IMR-90 (cell line): ENCODE data around the gene KCNK4. TPM values are rescaled to one million over a fixed set of nuclear protein-coding genes. Genes with fewer than 3 reads are reported as not detected.
A peak's percentile ranks its signal among the peaks of the same experiment; 100 is the strongest.
"Not testable (repeated sequence)": the region's sequence is repeated elsewhere in the genome, so short reads cannot be mapped to it uniquely, and the experiment has no call there.

Experiments
- ATAC-seq: fragments of 200-7000 bp; cut with Tn5 transposase; 2 replicates; pipeline ENCODE4 v1.9.1; 2020; ENCODE audit warnings: low read depth, mild to moderate bottlenecking, moderate library complexity
- BruUV-seq: library from RNA; stranded (reverse); fragments of 400-500 nt; replicated peaks from 2 replicates; lab custom pipeline; 2021; lab: Mats Ljungman, UMichigan
- CTCF ChIA-PET: fragments of 300-600 bp; formaldehyde crosslinking; extraction: SDS; loops from one replicate; lab custom pipeline; 2021; ENCODE audit warnings: antibody characterized with exemption; lab: Yijun Ruan, JAX
- POLR2A ChIA-PET: fragments of 300-600 bp; sonication (Branson Sonifier 250); formaldehyde crosslinking; loops from one replicate; lab custom pipeline; 2022; ENCODE audit warnings: antibody characterized with exemption; ENCODE audit not compliant: unreplicated experiment; lab: Charles Lee
- DNase-seq: peaks from one replicate; pipeline ENCODE4 v3.0.0; 2013
- H2AFZ ChIP-seq: replicated peaks from 2 replicates; pipeline ENCODE3; 2013; ENCODE audit warnings: low read length, mild to moderate bottlenecking; ENCODE audit not compliant: poor library complexity
- H2AK5ac ChIP-seq: 2 replicates; pipeline ENCODE4 v1.6.1; 2013; ENCODE audit warnings: low read depth, low read length, inconsistent platforms
- H2AK9ac ChIP-seq: replicated peaks from 2 replicates; pipeline ENCODE3; 2013; ENCODE audit warnings: mild to moderate bottlenecking, low read depth, low read length, moderate library complexity; ENCODE audit not compliant: poor library complexity
- H2BK120ac ChIP-seq: 2 replicates; pipeline ENCODE4 v1.6.1; 2013; ENCODE audit warnings: low read depth, low read length, inconsistent platforms
- H2BK15ac ChIP-seq: 3 replicates; pipeline ENCODE4 v1.6.1; 2013; ENCODE audit warnings: low read depth, low read length, inconsistent platforms
- H2BK20ac ChIP-seq: 2 replicates; pipeline ENCODE4 v1.6.1; 2013; ENCODE audit warnings: low read depth, mild to moderate bottlenecking, inconsistent platforms, low read length, moderate library complexity
- H2BK5ac ChIP-seq: 2 replicates; pipeline ENCODE4 v1.6.1; 2013; ENCODE audit warnings: mild to moderate bottlenecking, low read depth, low read length, inconsistent platforms; ENCODE audit not compliant: poor library complexity, severe bottlenecking
- H3K14ac ChIP-seq: replicated peaks from 2 replicates; pipeline ENCODE4 v1.6.1; 2013; ENCODE audit warnings: low read depth, low read length, inconsistent platforms
- H3K18ac ChIP-seq: 2 replicates; pipeline ENCODE4 v1.6.1; 2013; ENCODE audit warnings: low read depth, low read length, control low read depth
- H3K23ac ChIP-seq: 2 replicates; pipeline ENCODE4 v1.6.1; 2013; ENCODE audit warnings: low read depth, low read length, inconsistent platforms
- H3K27ac ChIP-seq: 2 replicates; pipeline ENCODE4 v1.5.1; 2013; ENCODE audit warnings: mild to moderate bottlenecking, control low read depth, low read length; ENCODE audit not compliant: insufficient read depth
- H3K27me3 ChIP-seq: 2 replicates; pipeline ENCODE4 v1.6.1; 2013; ENCODE audit warnings: low read length; ENCODE audit not compliant: control insufficient read depth, insufficient read depth
- H3K36me3 ChIP-seq: 2 replicates; pipeline ENCODE4 v1.6.1; 2013; ENCODE audit warnings: low read length, mixed read lengths; ENCODE audit not compliant: control insufficient read depth, insufficient read depth
- H3K4ac ChIP-seq: 2 replicates; pipeline ENCODE4 v1.6.1; 2013; ENCODE audit warnings: low read depth, low read length, inconsistent platforms
- H3K4me1 ChIP-seq: 2 replicates; pipeline ENCODE4 v1.6.1; 2013; ENCODE audit warnings: low read length, mixed read lengths; ENCODE audit not compliant: control insufficient read depth, insufficient read depth
- H3K4me2 ChIP-seq: 2 replicates; pipeline ENCODE4 v1.6.1; 2013; ENCODE audit warnings: low read depth, mild to moderate bottlenecking, control low read depth, low read length, moderate library complexity
- H3K4me3 ChIP-seq: 2 replicates; pipeline ENCODE4 v1.5.1; 2013; ENCODE audit warnings: low read depth, mild to moderate bottlenecking, control low read depth, low read length, moderate library complexity; ENCODE audit not compliant: insufficient read depth
- H3K56ac ChIP-seq: 2 replicates; pipeline ENCODE4 v1.6.1; 2013; ENCODE audit warnings: low read length, inconsistent platforms; ENCODE audit not compliant: insufficient read depth; ENCODE audit errors: extremely low read depth
- H3K79me1 ChIP-seq, 2 experiments: 2 replicates each; pipeline ENCODE4 v1.6.1; 2013; ENCODE audit warnings: low read length in 2 of 2, inconsistent platforms in 1 of 2, low read depth in 1 of 2
- H3K9ac ChIP-seq: 2 replicates; pipeline ENCODE4 v1.6.1; 2013; ENCODE audit warnings: low read depth, low read length, control low read depth
- H3K9me1 ChIP-seq: 2 replicates; pipeline ENCODE4 v1.6.1; 2013; ENCODE audit warnings: low read length, inconsistent platforms; ENCODE audit not compliant: insufficient read depth
- H3K9me3 ChIP-seq: 2 replicates; pipeline ENCODE4 v1.6.1; 2013; ENCODE audit warnings: low read length; ENCODE audit not compliant: control insufficient read depth, insufficient read depth
- H4K20me1 ChIP-seq: 2 replicates; pipeline ENCODE4 v1.6.1; 2013; ENCODE audit warnings: low read length, inconsistent platforms; ENCODE audit not compliant: insufficient read depth
- H4K5ac ChIP-seq: 2 replicates; pipeline ENCODE4 v1.6.1; 2013; ENCODE audit warnings: mild to moderate bottlenecking, low read depth, low read length, control low read depth
- H4K8ac ChIP-seq, 2 experiments: 2 replicates each; pipeline ENCODE4 v1.6.1; 2013; ENCODE audit warnings: low read depth in 2 of 2, low read length in 2 of 2, control low read depth in 1 of 2, inconsistent platforms in 1 of 2
- H4K91ac ChIP-seq: 2 replicates; pipeline ENCODE4 v1.6.1; 2013; ENCODE audit warnings: low read depth, low read length, inconsistent platforms; ENCODE audit not compliant: insufficient read depth
- WGBS, 2 experiments: methylation state at CpG; one replicate each; pipeline versions ENCODE4 v1.1.5 to v1.1.7; 2013; ENCODE audit warnings: missing lambda C conversion rate in 2 of 2; ENCODE audit not compliant: insufficient read length in 1 of 2; ENCODE audit errors: extremely low coverage in 2 of 2; 5-methylcytosine and 5-hydroxymethylcytosine counted together
- dilution Hi-C: fragments of 300-500 bp; cut with HindIII; formaldehyde crosslinking; loops from one replicate; pipeline ENCODE4 v1.14.3; 2018; ENCODE audit warnings: low sequenced_read_pairs; ENCODE audit not compliant: unreplicated experiment
- in situ Hi-C: fragments of 300-500 bp; cut with MboI; formaldehyde crosslinking; loops from 3 replicates; pipeline ENCODE4 v1.14.3; 2019; ENCODE audit warnings: low sequenced_read_pairs, inconsistent platforms, mixed read lengths
- intact Hi-C: fragments of 100-400 bp; cut with micrococcal nuclease; formaldehyde crosslinking; loops from 2 replicates; pipeline ENCODE4 v1.10.0; 2022
- polyA plus RNA-seq, 3 experiments: library from polyadenylated mRNA; depleted of rRNA; stranded (reverse); fragments of >200 nt; gene quantifications; 2 replicates each; pipeline ENCODE4 v1.2.3, GENCODE V29; 2012; ENCODE audit warnings: low replicate concordance in 1 of 3
- total RNA-seq: library from RNA; depleted of rRNA; stranded (reverse); fragments of >200 nt; gene quantifications from 2 replicates; pipeline ENCODE4 v1.2.3, GENCODE V29; 2012

Gene KCNK4
- total and polyA plus RNA-seq, 2 of the 4 experiments (the other 2 are of a cell fraction), result not detected

- H3K27ac ChIP-seq, H2BK5ac ChIP-seq, H3K56ac ChIP-seq, H3K18ac ChIP-seq, H2AK5ac ChIP-seq, H3K27me3 ChIP-seq, ATAC-seq, H4K8ac ChIP-seq, H3K14ac ChIP-seq, H2BK20ac ChIP-seq, H3K9ac ChIP-seq, H3K4me3 ChIP-seq, H4K91ac ChIP-seq, H3K23ac ChIP-seq, H3K4me2 ChIP-seq, H3K4ac ChIP-seq, H4K5ac ChIP-seq, in situ Hi-C loops, dilution Hi-C loops, DNase-seq, H2AFZ ChIP-seq, H2BK15ac ChIP-seq, POLR2A ChIA-PET, H4K20me1 ChIP-seq, BruUV-seq, H3K4me1 ChIP-seq, H2BK120ac ChIP-seq, intact Hi-C loops, H3K9me3 ChIP-seq: not testable (repeated sequence)
- H2AK9ac ChIP-seq, result peak overlapping the region; percentile 50
- peaks cover 22% of the 10 kb centered on the region for H3K36me3 ChIP-seq
- WGBS, 2 experiments, result 68% methylated on average over 2 of the region's 4 CpGs; no CpG with 5 or more reads in 1 of the 2 experiments
- peaks cover 12% of the 10 kb centered on the region for H3K9me1 ChIP-seq
- H3K79me1 ChIP-seq, result peaks cover 4 to 16% of the 10 kb centered on the region in 2 experiments
- CTCF ChIA-PET, result interaction anchor here (1.5 kb wide), 1 partner anchor 23 kb away, joined by 5 read pairs; no protein-coding TSS in a partner anchor
Observed at GRCh38 chr11:64323984-64324383, 32.9 kb downstream of the KCNK4 start.
